Liver (tissue), 9 donors: Measurements from ENCODE around the gene THBD. TPM values are rescaled to one million over a fixed set of nuclear protein-coding genes. Genes with fewer than 3 reads are reported as not detected.

Experiments used
- DNase-seq: peaks from one replicate; pipeline ENCODE4 v3.0.0-alpha.2; 2017; ENCODE audit warnings: low spot score
- H3K27ac ChIP-seq, 2 donors: one replicate each; pipeline ENCODE4 v1.7.0; 2013; ENCODE audit warnings: inconsistent platforms in 2 of 2, low read length in 2 of 2, control low read depth in 1 of 2, low read depth in 1 of 2, mild to moderate bottlenecking in 1 of 2
- H3K27me3 ChIP-seq, 4 donors: one replicate each; pipeline versions ENCODE4 v1.6.1 to v1.7.0; 2013; ENCODE audit warnings: low read length in 3 of 4, inconsistent platforms in 1 of 4, mild to moderate bottlenecking in 1 of 4, moderate library complexity in 1 of 4; ENCODE audit not compliant: control insufficient read depth in 4 of 4, insufficient read depth in 4 of 4
- H3K36me3 ChIP-seq, 4 donors: one replicate each; pipeline versions ENCODE4 v1.6.1 to v1.7.0; 2013; ENCODE audit warnings: low read length in 3 of 4, mild to moderate bottlenecking in 3 of 4, low read depth in 1 of 4, moderate library complexity in 1 of 4; ENCODE audit not compliant: control insufficient read depth in 4 of 4, insufficient read depth in 3 of 4
- H3K4me1 ChIP-seq, 4 donors: one replicate each; pipeline versions ENCODE4 v1.6.1 to v1.7.0; 2013; ENCODE audit warnings: low read length in 3 of 4, mild to moderate bottlenecking in 3 of 4, moderate library complexity in 1 of 4; ENCODE audit not compliant: control insufficient read depth in 4 of 4, insufficient read depth in 4 of 4
- H3K4me3 ChIP-seq, 3 donors: one replicate each; pipeline versions ENCODE4 v1.6.1 to v1.7.0; 2013; ENCODE audit warnings: low read length in 3 of 3, control low read depth in 1 of 3, low read depth in 1 of 3, mild to moderate bottlenecking in 1 of 3
- H3K9ac ChIP-seq, 2 donors: one replicate each; pipeline ENCODE4 v1.7.0; 2013; ENCODE audit warnings: low read length in 2 of 2, mild to moderate bottlenecking in 2 of 2, moderate library complexity in 2 of 2, control low read depth in 1 of 2, low read depth in 1 of 2
- H3K9me3 ChIP-seq, 4 donors: one replicate each; pipeline versions ENCODE4 v1.6.1 to v1.7.0; 2013; ENCODE audit warnings: low read length in 3 of 4; ENCODE audit not compliant: control insufficient read depth in 4 of 4
- ATF3 ChIP-seq: IDR thresholded peaks from 2 replicates; pipeline ENCODE4 v1.6.1; 2016; ENCODE audit warnings: antibody characterized with exemption
- CTCF ChIP-seq: fragments of 150-350 bp; IDR thresholded peaks from 2 replicates; pipeline ENCODE4 v1.5.1; 2017; ENCODE audit warnings: improper control_type of control experiment, low read depth, low read length; ENCODE audit not compliant: missing input control
- EGR1 ChIP-seq, 2 donors: IDR thresholded peaks; 2 replicates each; pipeline ENCODE4 v1.6.1; 2016 to 2018; ENCODE audit warnings: antibody characterized with exemption in 2 of 2, low read depth in 2 of 2
- HNF4A ChIP-seq, 2 donors: conservative IDR thresholded peaks; 2 replicates each; pipeline ENCODE4 v1.6.1; 2016; ENCODE audit warnings: antibody characterized with exemption in 2 of 2, mild to moderate bottlenecking in 2 of 2
- HNF4G ChIP-seq: IDR thresholded peaks from 2 replicates; pipeline ENCODE4 v1.6.1; 2016; ENCODE audit warnings: antibody characterized with exemption
- JUND ChIP-seq, 2 donors: IDR thresholded peaks; 2 replicates each; pipeline ENCODE4 v1.6.1; 2016; ENCODE audit warnings: antibody characterized with exemption in 2 of 2
- MAX ChIP-seq: IDR thresholded peaks from 2 replicates; pipeline ENCODE4 v1.6.1; 2016; ENCODE audit warnings: antibody characterized with exemption
- NR2F2 ChIP-seq: IDR thresholded peaks from 2 replicates; pipeline ENCODE4 v1.6.1; 2016; ENCODE audit warnings: antibody characterized with exemption
- RXRA ChIP-seq, 2 donors: IDR thresholded peaks; 2 replicates each; pipeline ENCODE4 v1.6.1; 2017 to 2018; ENCODE audit warnings: antibody characterized with exemption in 2 of 2, mild to moderate bottlenecking in 1 of 2
- SP1 ChIP-seq: IDR thresholded peaks from 2 replicates; pipeline ENCODE4 v1.6.1; 2018; ENCODE audit warnings: antibody characterized with exemption, mild to moderate bottlenecking
- YY1 ChIP-seq: IDR thresholded peaks from 2 replicates; pipeline ENCODE4 v1.6.1; 2016; ENCODE audit warnings: antibody characterized with exemption, mild to moderate bottlenecking
- ZBTB33 ChIP-seq: IDR thresholded peaks from 2 replicates; pipeline ENCODE4 v1.6.1; 2016; ENCODE audit warnings: antibody characterized with exemption
- WGBS: extraction: QIAGEN DNeasy Blood & Tissue Kit; methylation state at CpG from one replicate; pipeline ENCODE4 v1.1.7; 2013; 5-methylcytosine and 5-hydroxymethylcytosine counted together
- polyA plus RNA-seq, 2 donors: library from polyadenylated mRNA; stranded (reverse) in 1 of 2; unstranded in 1 of 2; fragments of 200-250 nt in 1 of 2; fragments of >200 nt in 1 of 2; fragmentation: Nextera tagmentation in 1 of 2; extraction: Ambion mirVana in 1 of 2; gene quantifications; one replicate each; pipeline versions ENCODE4 v1.2.1 to v1.2.3, GENCODE V29; 2013 to 2015
- total RNA-seq, 2 donors: library from RNA; depleted of rRNA; stranded (reverse); fragments of >200 nt; gene quantifications; one replicate each; pipeline ENCODE4 v1.2.3, GENCODE V29; 2014
- donor health status: healthy.
- donor health status: healthy.
- donor health status: healthy.
- donor health status: healthy.
- donor health status: healthy.

THBD gene
- total and polyA plus RNA-seq, 4 donors: 1.4 to 6.6 (median 3.1) TPM

GRCh38 chr20:23010096-23010495, 39.4 kb downstream of the THBD start:
- H3K4me3 ChIP-seq: no peak overlapping the region
- H3K9me3 ChIP-seq: no peaks in the 10 kb centered on the region
- TF ChIP-seq YY1: no peak
- TF ChIP-seq EGR1 (IDR thresholded peaks at IDR 0.05; ENCODE audit: low read depth in 2 of 2): no peak
- no peak for TF ChIP-seq HNF4G
- H3K4me1 ChIP-seq: no peaks in the 10 kb centered on the region
- no peak overlapping the region for H3K27ac ChIP-seq
- peaks cover 0 to 1% (median 0%) of the 10 kb centered on the region in 4 donors for H3K36me3 ChIP-seq
- H3K27me3 ChIP-seq: no peaks in the 10 kb centered on the region
- H3K9ac ChIP-seq: no peak overlapping the region
- no peak for DNase-seq
- WGBS: 73% methylated on average over 5 of the region's 5 CpGs

GRCh38 chr20:23009636-23010035, 39.8 kb downstream of the THBD start:
- H3K9ac ChIP-seq: no peak overlapping the region
- WGBS: 47% methylated on average over 3 of the region's 3 CpGs
- peaks cover 0 to 1% (median 0%) of the 10 kb centered on the region in 4 donors for H3K36me3 ChIP-seq
- H3K9me3 ChIP-seq: no peaks in the 10 kb centered on the region
- H3K4me3 ChIP-seq: no peak overlapping the region
- H3K4me1 ChIP-seq: no peaks in the 10 kb centered on the region
- no peak overlapping the region for H3K27ac ChIP-seq
- TF ChIP-seq YY1 (no peak), JUND (IDR thresholded peaks at IDR 0.05) (no peak), HNF4A (conservative IDR thresholded peaks at IDR 0.05) (no peak), ZBTB33 (no peak), SP1 (no peak), CTCF (no peak), NR2F2 (no peak), HNF4G (no peak)
- no peaks in the 10 kb centered on the region for H3K27me3 ChIP-seq
- DNase-seq: no peak

GRCh38 chr20:23008667-23009066, 40.8 kb downstream of the THBD start:
- TF ChIP-seq JUND (IDR thresholded peaks at IDR 0.05) (no peak), RXRA (IDR thresholded peaks at IDR 0.05) (no peak), ATF3 (no peak), NR2F2 (no peak), HNF4A (conservative IDR thresholded peaks at IDR 0.05) (no peak), YY1 (no peak), MAX (no peak)
- Histone ChIP-seq H3K9ac (no peak overlapping the region), H3K27me3 (no peaks in the 10 kb centered on the region), H3K27ac (no peak overlapping the region), H3K36me3 (peaks cover 0 to 1% (median 0%) of the 10 kb centered on the region in 4 donors), H3K9me3 (no peaks in the 10 kb centered on the region), H3K4me3 (no peak overlapping the region), H3K4me1 (no peaks in the 10 kb centered on the region)
- no peak for DNase-seq
- 82% methylated on average over 2 of the region's 2 CpGs for WGBS
